GM12878 (cell line): Measurements from ENCODE around the gene KLHL30. TPM values are rescaled to one million over a fixed set of nuclear protein-coding genes. Genes with fewer than 3 reads are reported as not detected.

Experiments used
- ATAC-seq: fragments of 200-7000 bp; cut with Tn5 transposase; 3 replicates; pipeline ENCODE4 v1.9.1; 2020; ENCODE audit warnings: mild to moderate bottlenecking, moderate library complexity
- BruUV-seq: library from RNA; stranded (reverse); fragments of 400-500 nt; replicated peaks from 2 replicates; lab custom pipeline; 2021; lab: Mats Ljungman, UMichigan
- CTCF ChIA-PET: fragments of 300-600 bp; sonication (Branson Sonifier 250); formaldehyde crosslinking; extraction: SDS; loops from one replicate; lab custom pipeline; 2021; ENCODE audit warnings: inconsistent platforms; lab: Yijun Ruan, JAX
- POLR2A ChIA-PET: fragments of 350-600 bp; formaldehyde crosslinking; extraction: SDS; loops from one replicate; lab custom pipeline; 2021; ENCODE audit warnings: inconsistent platforms; lab: Charles Lee
- RAD21 ChIA-PET: fragments of 300-600 bp; sonication (Branson Sonifier 250); formaldehyde crosslinking; loops from one replicate; lab custom pipeline; 2023; ENCODE audit warnings: antibody characterized with exemption; ENCODE audit not compliant: unreplicated experiment; lab: Charles Lee
- SMC1A ChIA-PET: fragments of 300-600 bp; sonication (Branson Sonifier 250); formaldehyde crosslinking; loops from one replicate; lab custom pipeline; 2023; ENCODE audit not compliant: unreplicated experiment, uncharacterized antibody; lab: Charles Lee
- DNase-seq: peaks from one replicate; pipeline ENCODE4 v3.0.0-alpha.2; 2011; ENCODE audit warnings: low read depth, low spot score
- FAIRE-seq: peaks from 3 replicates; lab custom pipeline; 2011; peaks lifted over from hg19 to GRCh38; lab: Jason Lieb, UNC
- H2AFZ ChIP-seq: 2 replicates; pipeline ENCODE4 v1.6.0; 2011; ENCODE audit warnings: low read depth, low read length, control low read depth; ENCODE audit not compliant: control insufficient read depth
- H3K27ac ChIP-seq: 2 replicates; pipeline ENCODE4 v1.5.1; 2011; ENCODE audit warnings: control low read depth; ENCODE audit not compliant: control insufficient read depth, insufficient read depth
- H3K27me3 ChIP-seq, 2 experiments: replicated peaks in 1 of 2; 2 replicates each; pipeline versions ENCODE4 v1.6.0 to v1.6.1; 2011; ENCODE audit warnings: low read length in 1 of 2; ENCODE audit not compliant: control insufficient read depth in 2 of 2, insufficient read depth in 2 of 2
- H3K36me3 ChIP-seq, 2 experiments: 2 replicates each; pipeline ENCODE4 v1.5.1; 2011; ENCODE audit warnings: low read length in 1 of 2; ENCODE audit not compliant: control insufficient read depth in 2 of 2, insufficient read depth in 2 of 2
- H3K4me1 ChIP-seq: 2 replicates; pipeline ENCODE4 v1.6.1; 2011; ENCODE audit warnings: mild to moderate bottlenecking, low read length, moderate library complexity, mixed read lengths; ENCODE audit not compliant: control insufficient read depth, insufficient read depth
- H3K4me2 ChIP-seq: 2 replicates; pipeline ENCODE4 v1.6.0; 2011; ENCODE audit warnings: control low read depth; ENCODE audit not compliant: control insufficient read depth, insufficient read depth
- H3K4me3 ChIP-seq: fragments of 200-600 bp; sonication (generic); 2 replicates; pipeline ENCODE4 v1.5.1; 2016
- H3K79me2 ChIP-seq: 2 replicates; pipeline ENCODE4 v1.6.0; 2011; ENCODE audit warnings: low read length; ENCODE audit not compliant: control insufficient read depth, insufficient read depth
- H3K9ac ChIP-seq: 2 replicates; pipeline ENCODE4 v1.8.0; 2011; ENCODE audit warnings: low read length, control low read depth, mixed read lengths; ENCODE audit not compliant: control insufficient read depth, insufficient read depth
- H3K9me3 ChIP-seq: replicated peaks from 3 replicates; pipeline ENCODE4 v1.5.1; 2011; ENCODE audit warnings: mild to moderate bottlenecking, low read length; ENCODE audit not compliant: control insufficient read depth, insufficient read depth
- H4K20me1 ChIP-seq: 2 replicates; pipeline ENCODE4 v1.6.0; 2011; ENCODE audit not compliant: control insufficient read depth, insufficient read depth
- CHD4 ChIP-seq: fragments of 200-600 bp; sonication (generic); IDR thresholded peaks from 2 replicates; pipeline ENCODE4 v1.6.1; 2016; ENCODE audit warnings: mild to moderate bottlenecking
- CREM ChIP-seq: IDR thresholded peaks from 2 replicates; pipeline ENCODE4 v1.6.1; 2014; ENCODE audit warnings: antibody characterized with exemption, low read depth
- EGR1 ChIP-seq, 2 experiments: IDR thresholded peaks; 1 replicate in 1 of 2; 2 replicates in 1 of 2; pipeline ENCODE4 v1.6.1; 2011 to 2012; ENCODE audit warnings: low read depth in 2 of 2, low read length in 2 of 2, borderline replicate concordance in 1 of 2, mild to moderate bottlenecking in 1 of 2, moderate library complexity in 1 of 2
- NFXL1 ChIP-seq: fragments of 450-650 bp; IDR thresholded peaks from 2 replicates; pipeline ENCODE4 v1.6.1; 2017; ENCODE audit warnings: antibody characterized with exemption, mild to moderate bottlenecking, borderline replicate concordance
- RB1 ChIP-seq: fragments of 450-650 bp; formaldehyde crosslinking; IDR thresholded peaks from 2 replicates; pipeline ENCODE4 v1.6.1; 2017; ENCODE audit warnings: mild to moderate bottlenecking, borderline replicate concordance
- SUPT20H ChIP-seq: IDR thresholded peaks from 2 replicates; pipeline ENCODE4 v1.6.1; 2011; ENCODE audit warnings: low read depth, mild to moderate bottlenecking, low read length, moderate library complexity, borderline replicate concordance; ENCODE audit not compliant: control insufficient read depth
- YBX1 ChIP-seq: fragments of 450-650 bp; IDR thresholded peaks from 2 replicates; pipeline ENCODE4 v1.6.1; 2016; ENCODE audit warnings: antibody characterized with exemption
- WGBS: methylation state at CpG from one replicate; pipeline ENCODE4 v1.1.6; 2016; ENCODE audit warnings: low lambda C conversion rate; ENCODE audit not compliant: insufficient replicate concordance, insufficient coverage; ENCODE audit errors: missing lambda C conversion rate; 5-methylcytosine and 5-hydroxymethylcytosine counted together
- in situ Hi-C: fragments of 300-500 bp; cut with MboI; formaldehyde crosslinking; loops from 9 replicates; pipeline ENCODE4 v1.14.3; 2018; ENCODE audit warnings: mixed read lengths
- intact Hi-C: fragments of 100-400 bp; cut with micrococcal nuclease; formaldehyde crosslinking; loops from one replicate; pipeline ENCODE4 v1.14.2; 2022; ENCODE audit not compliant: unreplicated experiment
- polyA plus RNA-seq, 11 experiments: library from polyadenylated mRNA; depleted of rRNA in 4 of 11; unstranded in 6 of 11; stranded (reverse) in 5 of 11; fragments of >200 nt; fragmentation: Nextera tagmentation in 4 of 11; fragmentation: Illumina TruSeq in 1 of 11; extraction: Ambion mirVana in 4 of 11; extraction: Trizol in 1 of 11; gene quantifications; 1 replicate in 1 of 11; 2 replicates in 10 of 11; pipeline versions ENCODE4 v1.2.1 to v1.2.3, GENCODE V29; 2011 to 2016; ENCODE audit warnings: inconsistent platforms in 2 of 11, missing spikeins in 2 of 11, low read depth in 1 of 11
- total RNA-seq, 4 experiments: library from RNA; depleted of rRNA in 3 of 4; stranded (reverse); fragments of >200 nt in 3 of 4; fragmentation: Illumina TruSeq in 1 of 4; extraction: Trizol in 1 of 4; gene quantifications; 2 replicates each; pipeline versions ENCODE4 v1.2.1 to v1.2.3, GENCODE V29; 2013 to 2021
- TF ChIP-seq, protein P1 (sequence below): IDR thresholded peaks from 2 replicates; pipeline ENCODE4 v1.6.1; 2011; ENCODE audit warnings: mild to moderate bottlenecking, low read depth, low read length, moderate library complexity; ENCODE audit not compliant: insufficient replicate concordance

Gene KLHL30
- total and polyA plus RNA-seq, 10 of the 15 experiments (the other 5 are each of a cell fraction or from before 2014, with no cell fraction given): 0.03 TPM; not detected in 9

DNA sequence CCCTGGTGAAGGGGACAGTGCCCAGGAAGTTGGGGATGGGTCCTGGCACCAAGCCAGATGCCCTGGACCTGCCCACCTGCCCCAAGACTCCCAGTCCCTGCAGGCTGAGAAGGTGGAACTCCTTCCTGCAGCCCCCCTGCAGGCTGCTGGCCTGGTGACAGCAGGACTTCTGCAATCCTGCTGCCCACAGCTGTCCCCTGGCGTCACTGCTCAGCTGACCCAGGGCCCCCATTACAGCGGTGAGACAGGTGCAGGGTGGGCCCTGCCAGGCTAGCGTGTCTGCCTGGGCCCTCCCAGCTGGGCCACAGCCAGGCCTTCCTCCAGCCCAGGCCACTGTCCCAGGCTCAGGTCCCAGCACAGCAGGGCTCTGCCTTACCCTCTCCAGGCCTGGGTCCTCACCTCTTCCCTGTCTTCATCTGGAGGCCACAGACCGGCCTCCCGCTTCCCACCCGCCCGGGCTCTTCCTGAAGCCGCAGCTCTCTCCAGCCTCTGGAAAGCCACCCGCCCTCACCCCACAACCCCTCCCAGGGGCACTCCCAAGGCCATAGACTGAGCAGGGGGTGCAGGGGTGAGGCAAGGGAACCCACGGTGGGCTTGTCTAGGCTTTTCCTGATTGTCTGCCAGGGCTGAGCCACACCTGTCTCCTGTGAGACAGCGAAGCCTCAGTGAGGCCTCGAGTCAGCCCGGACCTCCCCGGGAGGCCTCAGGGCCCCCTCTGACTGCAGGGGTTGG is 11.5 kb downstream of the KLHL30 start:
- H3K9ac ChIP-seq: no peak overlapping the region
- RAD21 ChIA-PET: no interaction called here
- H4K20me1 ChIP-seq: no peaks in the 10 kb centered on the region
- no peak for TF ChIP-seq CHD4
- TF ChIP-seq, protein P1, sequence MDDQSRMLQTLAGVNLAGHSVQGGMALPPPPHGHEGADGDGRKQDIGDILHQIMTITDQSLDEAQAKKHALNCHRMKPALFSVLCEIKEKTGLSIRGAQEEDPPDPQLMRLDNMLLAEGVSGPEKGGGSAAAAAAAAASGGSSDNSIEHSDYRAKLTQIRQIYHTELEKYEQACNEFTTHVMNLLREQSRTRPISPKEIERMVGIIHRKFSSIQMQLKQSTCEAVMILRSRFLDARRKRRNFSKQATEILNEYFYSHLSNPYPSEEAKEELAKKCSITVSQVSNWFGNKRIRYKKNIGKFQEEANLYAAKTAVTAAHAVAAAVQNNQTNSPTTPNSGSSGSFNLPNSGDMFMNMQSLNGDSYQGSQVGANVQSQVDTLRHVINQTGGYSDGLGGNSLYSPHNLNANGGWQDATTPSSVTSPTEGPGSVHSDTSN: no peak
- TF ChIP-seq NFXL1: no peak
- no peak for TF ChIP-seq SUPT20H
- no peak for TF ChIP-seq YBX1
- no peak for TF ChIP-seq RB1
- TF ChIP-seq CREM: no peak
- TF ChIP-seq EGR1 (IDR thresholded peaks at IDR 0.05; ENCODE audit: borderline replicate concordance in 1 of 2, low read depth in 2 of 2, low read length in 2 of 2): no peak
- TF ChIP-seq, all 136 proteins: peak for 0
- SMC1A ChIA-PET: no interaction called here
- H3K27ac ChIP-seq: no peak overlapping the region
- no peaks in the 10 kb centered on the region for H3K9me3 ChIP-seq
- H3K4me2 ChIP-seq: no peak overlapping the region
- no peaks in the 10 kb centered on the region for H3K36me3 ChIP-seq
- no peaks in the 10 kb centered on the region for H3K27me3 ChIP-seq
- 0 out of 3 replicates have a peak, but pooled peaks have one; percentile 29 for ATAC-seq
- POLR2A ChIA-PET: no interaction called here
- no peaks in the 10 kb centered on the region for H3K4me1 ChIP-seq
- in situ Hi-C loops: no loop called here
- DNase-seq: no peak
- H3K79me2 ChIP-seq: no peaks in the 10 kb centered on the region
- CTCF ChIA-PET: no interaction called here
- FAIRE-seq: no peak
- 24% methylated on average over 14 of the region's 14 CpGs for WGBS
- intact Hi-C loops: no loop called here
- H2AFZ ChIP-seq: no peak overlapping the region
- BruUV-seq: no TSS peak
- no peak overlapping the region for H3K4me3 ChIP-seq
